Panc1 (cell line): ENCODE results near the gene NAA80.

Experiments used
- CTCF ChIP-seq: fragments of 450-650 bp; IDR thresholded peaks from 2 replicates; pipeline ENCODE4 v1.5.1; 2017; ENCODE audit warnings: mild to moderate bottlenecking
- POLR2AphosphoS5 ChIP-seq: IDR thresholded peaks from 2 replicates; pipeline ENCODE4 v1.6.1; 2012; ENCODE audit warnings: mild to moderate bottlenecking, low read depth, low read length, moderate library complexity
- SIN3A ChIP-seq: IDR thresholded peaks from 2 replicates; pipeline ENCODE4 v1.6.1; 2012; ENCODE audit warnings: low read depth, mild to moderate bottlenecking, low read length, moderate library complexity, borderline replicate concordance; ENCODE audit not compliant: insufficient read depth

DNA sequence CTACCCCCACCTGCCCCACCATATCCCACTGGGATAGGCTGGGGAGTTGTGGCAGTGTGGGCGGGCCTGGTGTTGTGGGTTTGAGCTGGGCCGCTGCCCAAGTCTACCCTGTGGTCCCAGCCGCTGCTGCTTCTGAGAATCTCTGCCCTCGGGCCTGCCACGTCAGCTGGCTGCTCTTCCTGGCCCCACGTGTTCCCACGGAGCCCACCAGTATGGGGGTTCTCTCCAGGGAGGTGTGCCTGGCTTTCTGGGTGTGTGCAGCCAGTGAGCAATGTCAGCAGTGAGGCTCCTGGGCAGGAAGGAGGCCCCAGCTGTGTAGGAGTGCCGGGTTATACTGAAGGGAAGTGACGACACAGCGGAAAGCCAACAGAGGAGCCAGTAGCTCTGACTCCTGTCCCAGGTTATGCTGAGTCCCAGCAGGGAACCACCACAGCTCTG is 52.7 kb downstream of the NAA80 start:
- TF ChIP-seq CTCF (no peak), SIN3A (no peak), POLR2AphosphoS5 (no peak)
